ENCODE results near the gene ARHGAP9. TPM values are rescaled to one million over a fixed set of nuclear protein-coding genes. Genes with fewer than 3 reads are reported as not detected.

The ARHGAP9 gene
- total and polyA plus RNA-seq, 2 of the 4 experiments (the other 2 are of a cell fraction): 0.18 to 0.79 TPM

DNA sequence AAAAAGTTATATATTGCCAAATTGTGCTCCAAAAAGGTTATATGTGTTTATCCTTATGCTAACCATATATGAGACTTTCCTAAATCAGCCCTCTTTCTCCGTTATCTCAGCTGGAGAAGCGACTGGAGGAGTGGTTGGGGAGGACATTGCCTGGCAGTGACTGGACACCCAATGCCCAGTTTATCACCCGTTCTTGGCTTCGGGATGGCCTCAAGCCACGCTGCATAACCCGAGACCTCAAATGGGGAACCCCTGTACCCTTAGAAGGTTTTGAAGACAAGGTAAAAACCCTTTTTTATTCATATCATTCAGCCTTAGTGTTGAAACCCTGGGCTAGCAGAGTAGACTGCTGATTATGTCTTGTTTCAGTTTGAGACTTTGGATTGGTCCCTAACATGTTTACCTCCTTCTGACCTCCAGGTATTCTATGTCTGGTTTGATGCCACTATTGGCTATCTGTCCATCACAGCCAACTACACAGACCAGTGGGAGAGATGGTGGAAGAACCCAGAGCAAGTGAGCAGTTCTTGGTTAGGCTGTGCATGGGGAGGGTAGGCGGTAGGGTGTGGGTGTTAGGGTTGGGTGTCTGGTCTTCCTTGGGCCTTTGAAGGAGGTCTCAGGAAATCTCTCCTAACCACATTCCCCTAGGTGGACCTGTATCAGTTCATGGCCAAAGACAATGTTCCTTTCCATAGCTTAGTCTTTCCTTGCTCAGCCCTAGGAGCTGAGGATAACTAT lies 32.1 kb upstream of the ARHGAP9 start:
- no peaks in the 10 kb centered on the region for H3K27me3 ChIP-seq (ENCODE audit: control insufficient read depth, insufficient read depth, low read length)
- no peak overlapping the region for H2AK9ac ChIP-seq (replicated peaks; ENCODE audit: low read depth, low read length, poor library complexity)
- H3K9me1 ChIP-seq (ENCODE audit: insufficient read depth, low read length): peaks cover 3% of the 10 kb centered on the region; the same call in 1 of the 2 replicates
- intact Hi-C loops (cut with micrococcal nuclease) (no loop called here), in situ Hi-C loops (cut with MboI; ENCODE audit: low sequenced_read_pairs) (no loop called here), dilution Hi-C loops (cut with HindIII; ENCODE audit: low sequenced_read_pairs, unreplicated experiment) (no loop called here)
- H4K20me1 ChIP-seq (ENCODE audit: insufficient read depth, low read length): peaks cover 62% of the 10 kb centered on the region
- H3K27ac ChIP-seq (ENCODE audit: insufficient read depth, low read length): no peak overlapping the region
- H3K18ac ChIP-seq (ENCODE audit: low read depth, low read length): no peak overlapping the region
- H4K8ac ChIP-seq (ENCODE audit: low read depth in 2 of 2, low read length in 2 of 2): no peak overlapping the region
- no peak overlapping the region for H2AK5ac ChIP-seq (ENCODE audit: low read depth, low read length)
- no peak overlapping the region for H3K4me3 ChIP-seq (ENCODE audit: insufficient read depth, low read depth, low read length)
- no peak overlapping the region for H2AFZ ChIP-seq (replicated peaks; ENCODE audit: low read length, poor library complexity)
- peaks cover 24 to 60% of the 10 kb centered on the region in 2 experiments for H3K79me1 ChIP-seq (ENCODE audit: low read depth in 1 of 2, low read length in 2 of 2)
- H4K5ac ChIP-seq (ENCODE audit: low read depth, low read length): no peak overlapping the region
- H3K4ac ChIP-seq (ENCODE audit: low read depth, low read length): no peak overlapping the region
- WGBS, 2 experiments (ENCODE audit: extremely low coverage in 2 of 2, insufficient read length in 1 of 2): 100% methylated on average over 1 of the region's 7 CpGs; no CpG with 5 or more reads in 1 of the 2 experiments
- no peak overlapping the region for H3K23ac ChIP-seq (ENCODE audit: low read depth, low read length)
- no peak overlapping the region for H2BK120ac ChIP-seq (ENCODE audit: low read depth, low read length)
- H2BK20ac ChIP-seq (ENCODE audit: low read depth, low read length): no peak overlapping the region
- POLR2A ChIA-PET (ENCODE audit: unreplicated experiment): interaction anchor here (0.6 kb wide), 1 partner anchor 122 kb away, joined by 5 read pairs; no protein-coding TSS in a partner anchor
- H3K4me1 ChIP-seq (ENCODE audit: control insufficient read depth, insufficient read depth, low read length): no peaks in the 10 kb centered on the region
- TF ChIP-seq NFE2L2 (IDR thresholded peaks at IDR 0.05; ENCODE audit: low read depth, low read length) (no peak), ELK1 (IDR thresholded peaks at IDR 0.05; ENCODE audit: borderline replicate concordance, low read depth, low read length) (no peak), CHD1 (IDR thresholded peaks at IDR 0.05; ENCODE audit: low read depth, low read length) (no peak), CEBPB (IDR thresholded peaks at IDR 0.05; ENCODE audit: low read depth, low read length) (no peak), RAD21 (IDR thresholded peaks at IDR 0.05; ENCODE audit: low read length) (no peak), RFX5 (IDR thresholded peaks at IDR 0.05; ENCODE audit: low read depth, low read length) (no peak), POLR2A (IDR thresholded peaks at IDR 0.05; ENCODE audit: low read depth, low read length) (no peak), CTCF (conservative IDR thresholded peaks at IDR 0.05; ENCODE audit: low read depth, low read length) (no peak), MXI1 (IDR thresholded peaks at IDR 0.05; ENCODE audit: borderline replicate concordance, low read depth, low read length) (no peak)
- H3K4me2 ChIP-seq (ENCODE audit: low read depth, low read length): no peak overlapping the region
- no peak overlapping the region for H3K14ac ChIP-seq (replicated peaks; ENCODE audit: low read depth, low read length)
- H3K9me3 ChIP-seq (ENCODE audit: control insufficient read depth, insufficient read depth, low read length): no peaks in the 10 kb centered on the region
- no TSS peak for BruUV-seq (replicated peaks)
- no peak for ATAC-seq (ENCODE audit: low read depth)
- no peak overlapping the region for H2BK5ac ChIP-seq (ENCODE audit: low read depth, low read length, poor library complexity, severe bottlenecking)
- DNase-seq: no peak
- H2BK15ac ChIP-seq (ENCODE audit: low read depth, low read length): no peak overlapping the region
- CTCF ChIA-PET: no interaction called here
- no peak overlapping the region for H3K9ac ChIP-seq (ENCODE audit: low read depth, low read length)
- no peak overlapping the region for H3K56ac ChIP-seq (ENCODE audit: extremely low read depth, insufficient read depth, low read length)
- H3K36me3 ChIP-seq (ENCODE audit: control insufficient read depth, insufficient read depth, low read length): peaks cover 67% of the 10 kb centered on the region
- H4K91ac ChIP-seq (ENCODE audit: insufficient read depth, low read depth, low read length): no peak overlapping the region
